NCI-H128 (cell line): Measurements from ENCODE around the gene DLX4.

Experiments used
- DNase-seq: peaks from one replicate; lab custom pipeline; 2025; ENCODE audit not compliant: unreplicated experiment; lab: John Stamatoyannopoulos, UW

DLX4 gene

GRCh38 chr17:49946208-49946607, 22.8 kb upstream of the DLX4 start:
- DNase-seq, result no peak

DNA sequence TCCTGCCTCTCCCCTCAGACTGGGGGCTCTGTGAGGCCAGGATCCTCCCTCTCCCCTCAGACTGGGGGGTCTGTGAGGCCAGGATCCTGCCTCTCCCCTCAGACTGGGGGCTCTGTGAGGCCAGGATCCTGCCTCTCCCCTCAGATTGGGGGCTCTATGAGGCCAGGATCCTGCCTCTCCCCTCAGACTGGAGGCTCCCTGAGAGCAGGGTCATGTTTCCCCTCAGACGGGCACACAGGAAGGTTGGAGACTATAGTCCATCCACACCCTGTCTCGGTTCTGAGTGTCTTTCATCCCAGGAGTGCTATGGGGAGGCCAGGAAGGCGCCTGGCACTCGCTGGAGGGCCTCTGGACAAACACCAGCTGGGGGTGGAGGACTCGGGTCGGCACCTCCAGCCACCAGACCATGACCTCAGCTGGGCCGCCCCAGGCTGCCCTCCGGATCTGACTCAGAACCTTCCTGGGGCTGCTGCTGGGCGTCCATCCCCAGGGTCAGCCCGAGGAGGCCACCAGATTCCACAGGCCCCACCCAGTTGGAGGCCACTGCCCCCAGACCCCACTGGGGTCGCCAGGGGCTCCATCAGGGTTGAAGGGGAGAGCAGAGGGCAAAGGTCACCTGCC, 21.9 kb upstream of the DLX4 start:
- DNase-seq, result no peak

GRCh38 chr17:49949634-49950033, 19.4 kb upstream of the DLX4 start:
- no peak for DNase-seq

DNA sequence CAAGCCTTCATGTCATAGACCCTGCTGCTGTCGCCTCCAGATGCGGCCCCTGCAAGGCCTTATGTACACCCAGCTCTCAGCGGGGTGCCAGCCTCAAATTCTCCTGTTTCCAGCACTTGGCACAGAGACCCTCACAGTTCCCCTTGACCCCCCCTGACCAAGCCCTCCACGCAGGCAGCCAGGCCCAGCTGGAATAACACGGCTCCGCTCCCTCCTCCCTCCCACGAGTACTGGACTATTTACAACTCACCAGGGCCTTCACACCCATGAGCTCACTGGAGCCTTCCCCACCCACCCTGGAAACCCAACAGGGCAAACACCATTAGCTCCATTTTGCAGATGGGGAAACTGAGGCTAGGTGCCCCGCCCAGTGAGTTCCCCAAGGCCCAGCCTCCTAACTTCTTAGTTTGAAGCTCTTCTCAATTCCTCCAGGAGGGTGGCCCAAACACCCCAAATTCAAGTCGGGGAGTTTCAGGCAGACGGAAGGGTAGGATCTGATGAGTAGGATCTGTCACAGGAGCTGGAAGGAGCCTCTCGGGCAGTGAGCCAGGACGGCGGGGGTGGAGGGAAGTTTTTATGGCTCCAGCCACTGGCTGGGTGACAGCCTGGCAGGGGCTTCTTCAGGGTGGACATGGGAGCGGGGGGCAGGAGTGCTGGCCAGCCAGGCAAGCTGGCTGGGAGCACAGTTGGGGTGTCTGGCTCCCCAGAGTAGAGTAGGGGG, 17.5 kb upstream of the DLX4 start:
- no peak for DNase-seq

- DNase-seq, result peak; percentile 18
Observed at GRCh38 chr17:49952209-49952911, 16.6 kb upstream of the DLX4 start.

DNA sequence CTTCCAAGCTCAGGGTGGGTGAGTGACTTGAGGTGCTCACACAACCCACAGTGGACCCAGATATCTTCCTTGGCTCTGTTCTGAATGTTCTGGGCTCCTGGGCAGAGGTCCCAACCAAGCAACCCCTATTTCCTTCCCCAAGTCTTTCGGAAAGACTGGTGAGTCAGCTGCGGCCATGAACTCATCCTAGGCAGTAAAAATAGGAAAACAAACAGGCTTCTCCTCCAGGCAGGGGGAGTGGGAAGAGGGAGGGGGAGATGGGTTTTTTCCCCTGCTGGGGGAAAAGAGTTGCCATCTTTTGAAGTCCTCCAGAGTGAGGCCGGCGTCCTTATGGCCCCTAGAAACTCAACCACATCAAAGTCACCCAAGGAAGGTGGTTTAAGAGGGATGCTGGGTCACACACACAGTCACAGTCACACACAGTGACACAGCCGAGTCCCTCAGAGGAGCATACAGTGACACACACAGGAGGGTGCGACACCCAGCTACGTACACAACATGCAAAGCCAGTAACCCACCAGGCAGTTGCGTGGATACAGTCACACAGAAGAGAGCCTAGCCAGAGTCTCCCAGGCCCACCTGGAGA, 16.0 kb upstream of the DLX4 start:
- no peak for DNase-seq

DNA sequence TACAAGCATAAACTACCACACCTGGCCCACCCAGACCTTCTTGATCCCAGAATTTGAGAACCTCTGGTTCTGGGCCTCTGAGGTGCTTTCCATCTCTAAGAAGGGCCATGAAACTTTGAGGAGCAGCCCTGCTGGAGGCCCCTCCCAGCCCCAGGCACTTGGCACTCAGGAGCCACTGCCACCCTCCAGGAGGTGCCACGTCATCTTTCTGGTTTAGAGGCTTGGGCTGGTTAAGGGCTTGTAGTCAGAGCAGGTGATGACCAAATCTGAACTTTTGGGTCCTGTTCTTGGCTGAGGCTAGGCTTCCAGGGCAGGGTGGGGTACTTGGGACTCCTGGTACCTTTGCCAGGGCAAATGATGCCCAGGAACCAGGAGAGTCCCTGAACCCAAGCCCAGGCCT, 13.8 kb upstream of the DLX4 start:
- no peak for DNase-seq

DNA sequence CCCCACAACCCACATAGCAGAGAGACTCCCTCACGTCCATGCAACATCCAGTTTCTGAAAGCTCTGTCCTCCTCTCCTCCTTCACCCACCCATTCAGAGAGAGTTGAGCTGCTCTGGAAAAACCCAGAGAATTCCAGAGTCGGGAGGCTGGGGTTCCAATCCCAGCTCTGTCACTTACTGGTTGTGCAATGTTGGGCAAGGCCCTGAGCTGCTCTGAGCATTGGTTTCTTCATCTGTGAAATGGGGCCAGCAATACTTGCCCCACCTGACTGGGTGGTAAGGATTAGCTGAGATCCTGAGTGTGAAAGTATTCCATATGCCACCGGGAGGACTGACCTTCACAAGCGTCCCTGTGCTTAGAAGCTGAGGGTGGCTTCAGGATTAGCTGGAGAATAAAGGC, 12.2 kb upstream of the DLX4 start:
- no peak for DNase-seq

GRCh38 chr17:49957350-49957749, 11.6 kb upstream of the DLX4 start:
- no peak for DNase-seq

DNA sequence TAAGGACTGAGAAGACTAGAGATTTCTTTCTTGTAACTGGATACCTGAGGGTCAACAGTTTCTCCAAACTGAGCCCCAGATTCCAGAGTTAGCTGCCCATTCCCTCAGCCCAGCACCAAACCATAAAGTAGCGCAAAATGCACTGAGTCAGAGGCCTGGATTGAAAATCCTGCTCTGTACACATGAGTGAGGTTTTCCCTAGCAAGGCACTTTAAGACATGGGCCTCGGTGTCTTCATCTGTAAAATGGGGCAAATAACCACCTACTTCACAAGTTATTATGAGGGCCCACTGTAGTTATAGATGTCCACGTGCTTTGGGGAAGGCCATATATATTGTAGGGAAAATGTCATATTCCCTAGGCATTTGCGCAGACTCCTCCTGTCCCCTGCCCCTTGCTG, 10.3 kb upstream of the DLX4 start:
- DNase-seq, result no peak

GRCh38 chr17:49959183-49959935, 9.6 kb upstream of the DLX4 start:
- DNase-seq, result no peak

DNA sequence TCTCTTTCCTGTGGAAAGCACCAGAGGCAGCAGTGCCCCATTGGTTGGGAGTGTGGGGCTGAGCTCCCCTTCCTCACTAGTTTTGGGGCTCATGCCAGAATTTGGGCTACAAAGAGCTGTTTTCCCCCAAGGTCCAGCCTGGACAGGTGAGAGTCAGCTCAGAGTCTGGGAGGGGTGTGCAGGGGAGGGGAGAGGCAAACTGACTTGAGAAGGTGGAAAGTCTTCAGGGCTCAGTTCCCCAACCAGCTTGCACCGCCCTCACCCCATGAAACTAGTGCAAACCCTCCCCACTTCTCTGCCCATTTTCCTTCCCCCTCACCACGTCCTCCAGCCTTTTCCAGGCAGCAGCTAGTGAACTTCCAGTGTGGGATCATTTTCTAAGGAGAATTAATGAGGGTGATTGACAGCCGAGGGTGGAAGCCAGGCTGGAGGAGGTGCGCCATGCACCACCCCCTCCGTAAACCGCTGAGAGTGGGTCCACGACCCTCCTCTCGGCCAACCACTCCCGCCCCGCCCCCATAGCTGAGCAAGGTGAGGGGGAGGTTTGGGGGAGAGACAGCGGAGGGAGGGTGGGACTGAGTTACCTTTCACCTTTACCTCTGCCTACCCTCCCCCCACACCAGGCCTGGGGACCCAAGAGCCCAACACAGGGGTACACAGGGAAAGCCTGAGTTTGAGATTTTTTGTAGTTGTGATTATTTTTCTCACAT, 6.2 kb upstream of the DLX4 start:
- no peak for DNase-seq

GRCh38 chr17:49963309-49963625, 5.7 kb upstream of the DLX4 start:
- no peak for DNase-seq

DNA sequence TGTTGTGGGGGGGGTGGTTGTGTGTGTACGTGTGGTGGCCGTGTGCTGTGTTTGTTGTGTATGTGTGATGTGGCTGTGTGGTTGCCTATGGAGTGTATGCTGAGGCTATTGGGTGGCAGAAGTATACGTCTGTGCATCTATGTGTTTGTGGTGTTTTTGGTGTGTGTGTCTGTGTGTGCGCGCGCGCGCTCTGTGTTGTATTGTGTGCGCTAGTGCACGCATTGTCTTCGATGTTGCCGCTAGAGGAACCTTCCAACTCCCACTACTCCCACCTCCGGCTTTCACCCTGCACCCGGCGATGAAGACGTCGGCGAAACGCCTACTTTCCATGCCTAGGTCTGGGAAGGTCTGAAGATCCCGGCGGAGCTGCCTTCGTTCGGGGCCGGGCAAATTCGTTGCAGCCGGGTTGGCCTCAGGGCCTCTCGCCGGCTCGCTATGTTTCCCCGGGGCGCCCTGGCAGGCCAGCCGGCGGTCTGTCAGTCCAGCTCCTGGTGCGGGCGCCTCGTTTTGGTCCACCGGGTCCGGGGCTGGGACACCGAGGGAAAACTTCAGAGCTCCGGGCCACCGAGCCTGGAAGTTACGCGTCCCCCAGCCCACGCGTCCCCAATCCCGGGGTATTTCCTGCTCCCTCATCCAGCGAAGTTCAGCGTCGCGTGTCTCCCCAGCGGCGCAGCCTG, 5.2 kb upstream of the DLX4 start:
- no peak for DNase-seq

GRCh38 chr17:49964303-49964768, 4.7 kb upstream of the DLX4 start:
- no peak for DNase-seq

DNA sequence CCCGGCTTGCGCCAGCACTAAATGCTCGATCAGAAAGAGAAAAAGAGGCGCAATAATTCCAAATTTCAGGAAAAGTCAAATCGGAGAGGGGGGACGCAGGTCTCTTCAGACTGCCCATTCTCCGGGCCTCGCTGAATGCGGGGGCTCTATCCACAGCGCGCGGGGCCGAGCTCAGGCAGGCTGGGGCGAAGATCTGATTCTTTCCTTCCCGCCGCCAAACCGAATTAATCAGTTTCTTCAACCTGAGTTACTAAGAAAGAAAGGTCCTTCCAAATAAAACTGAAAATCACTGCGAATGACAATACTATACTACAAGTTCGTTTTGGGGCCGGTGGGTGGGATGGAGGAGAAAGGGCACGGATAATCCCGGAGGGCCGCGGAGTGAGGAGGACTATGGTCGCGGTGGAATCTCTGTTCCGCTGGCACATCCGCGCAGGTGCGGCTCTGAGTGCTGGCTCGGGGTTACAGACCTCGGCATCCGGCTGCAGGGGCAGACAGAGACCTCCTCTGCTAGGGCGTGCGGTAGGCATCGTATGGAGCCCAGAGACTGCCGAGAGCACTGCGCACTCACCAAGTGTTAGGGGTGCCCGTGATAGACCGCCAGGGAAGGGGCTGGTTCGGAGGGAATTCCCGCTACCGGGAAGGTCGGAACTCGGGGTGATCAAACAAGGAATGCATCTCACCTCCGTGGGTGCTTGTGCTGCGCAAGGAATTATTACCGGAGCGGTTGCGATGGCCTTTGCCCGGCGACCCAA, 4.0 kb upstream of the DLX4 start:
- no peak for DNase-seq

GRCh38 chr17:49965524-49965909, 3.5 kb upstream of the DLX4 start:
- no peak for DNase-seq

GRCh38 chr17:49966767-49967166, 2.2 kb upstream of the DLX4 start:
- DNase-seq, result no peak

GRCh38 chr17:49967205-49967604, 1.8 kb upstream of the DLX4 start:
- no peak for DNase-seq
